Neural progenitor cell (in vitro differentiated cells): ENCODE measurements around the gene C1orf226.

ENCODE experiments used
- EZH2 ChIP-seq: fragments of 200-600 bp; sonication (generic); IDR thresholded peaks from 2 replicates; pipeline ENCODE4 v1.6.1; 2017; ENCODE audit warnings: antibody characterized with exemption, mild to moderate bottlenecking, moderate library complexity
- EZH2phosphoT487 ChIP-seq: fragments of 200-600 bp; sonication (generic); IDR thresholded peaks from 2 replicates; pipeline ENCODE4 v1.6.1; 2017; ENCODE audit warnings: antibody characterized with exemption
- TF ChIP-seq, protein P1 (sequence below): fragments of 200-600 bp; sonication (generic); IDR thresholded peaks from 2 replicates; pipeline ENCODE4 v1.5.1; 2017; ENCODE audit warnings: antibody characterized with exemption, mild to moderate bottlenecking

DNA sequence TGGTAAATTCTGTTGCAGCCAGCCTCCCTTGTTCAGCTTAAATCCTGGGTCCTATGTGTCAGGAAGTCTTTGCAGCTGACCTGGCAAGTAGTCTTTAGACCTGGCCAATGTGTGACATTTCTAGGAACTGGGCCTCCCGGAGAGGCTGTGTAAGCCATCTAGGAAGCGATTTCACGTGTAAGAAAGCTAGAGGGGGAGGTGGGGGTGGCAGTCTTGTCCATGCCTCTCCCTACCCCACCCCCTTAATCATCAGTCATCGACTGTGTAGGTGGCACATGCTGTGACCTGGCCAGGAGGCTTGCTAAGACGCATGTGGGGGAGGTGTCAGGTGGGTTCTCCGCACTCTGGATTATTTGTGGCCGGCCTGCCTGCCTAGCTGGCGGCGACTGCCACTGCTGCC, 8.4 kb downstream of the C1orf226 start:
- no peak for TF ChIP-seq EZH2
- TF ChIP-seq EZH2phosphoT487, result no peak
- TF ChIP-seq, protein P1, sequence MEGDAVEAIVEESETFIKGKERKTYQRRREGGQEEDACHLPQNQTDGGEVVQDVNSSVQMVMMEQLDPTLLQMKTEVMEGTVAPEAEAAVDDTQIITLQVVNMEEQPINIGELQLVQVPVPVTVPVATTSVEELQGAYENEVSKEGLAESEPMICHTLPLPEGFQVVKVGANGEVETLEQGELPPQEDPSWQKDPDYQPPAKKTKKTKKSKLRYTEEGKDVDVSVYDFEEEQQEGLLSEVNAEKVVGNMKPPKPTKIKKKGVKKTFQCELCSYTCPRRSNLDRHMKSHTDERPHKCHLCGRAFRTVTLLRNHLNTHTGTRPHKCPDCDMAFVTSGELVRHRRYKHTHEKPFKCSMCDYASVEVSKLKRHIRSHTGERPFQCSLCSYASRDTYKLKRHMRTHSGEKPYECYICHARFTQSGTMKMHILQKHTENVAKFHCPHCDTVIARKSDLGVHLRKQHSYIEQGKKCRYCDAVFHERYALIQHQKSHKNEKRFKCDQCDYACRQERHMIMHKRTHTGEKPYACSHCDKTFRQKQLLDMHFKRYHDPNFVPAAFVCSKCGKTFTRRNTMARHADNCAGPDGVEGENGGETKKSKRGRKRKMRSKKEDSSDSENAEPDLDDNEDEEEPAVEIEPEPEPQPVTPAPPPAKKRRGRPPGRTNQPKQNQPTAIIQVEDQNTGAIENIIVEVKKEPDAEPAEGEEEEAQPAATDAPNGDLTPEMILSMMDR, result no peak
